Cardiac septum (tissue), 1 donor: ENCODE data around the gene OBSCN. TPM values are rescaled to one million over a fixed set of nuclear protein-coding genes. Genes with fewer than 3 reads are reported as not detected.
"Not testable (repeated sequence)": the region's sequence is repeated elsewhere in the genome, so short reads cannot be mapped to it uniquely, and the experiment has no call there.

Experiments used
- DNase-seq: peaks from one replicate; pipeline ENCODE4 v3.0.0-alpha.2; 2020; ENCODE audit warnings: low spot score
- intact Hi-C: fragments of 100-400 bp; cut with DNase I; formaldehyde crosslinking; loops from one replicate; pipeline ENCODE4 v1.14.0; 2022
- total RNA-seq: library from RNA; stranded (reverse); fragmentation: NEBNext Ultra II Directional; extraction: Animal tissue kit (Norgen Biotek cat#: 25700); gene quantifications from one replicate; pipeline ENCODE4 v1.2.1, GENCODE V29; 2021
- donor health status: DM: no; HTN: no; CAD: no.

The OBSCN gene
- total RNA-seq, 1 donor from 2014 or later: 396 TPM

DNA sequence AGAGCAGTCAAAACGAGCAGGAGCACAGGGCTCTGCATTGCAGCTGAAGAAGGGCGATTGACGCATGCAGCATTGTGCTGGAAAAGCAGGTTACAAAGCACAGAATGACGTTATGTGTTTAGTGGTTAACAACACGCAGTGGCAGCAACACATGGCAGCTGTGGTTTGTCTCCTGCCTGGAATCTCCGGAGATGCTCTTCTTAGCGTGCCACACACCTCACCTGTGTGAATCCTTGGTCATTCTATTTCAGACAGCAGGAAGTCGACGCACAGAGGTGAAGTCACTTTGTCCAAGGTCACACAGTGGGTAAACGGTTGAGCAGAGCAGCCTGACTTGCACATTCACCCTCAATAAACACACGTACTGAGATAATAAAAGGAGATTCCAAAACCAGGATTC lies 14.7 kb downstream of the OBSCN start:
- intact Hi-C loops: no loop called here
- no peak for DNase-seq

GRCh38 chr1:228224198-228225164 lies 16.6 kb downstream of the OBSCN start:
- intact Hi-C loops: no loop called here
- DNase-seq: no peak

- intact Hi-C loops: no loop called here
Measured at GRCh38 chr1:228225165-228225710, 17.4 kb downstream of the OBSCN start.

DNA sequence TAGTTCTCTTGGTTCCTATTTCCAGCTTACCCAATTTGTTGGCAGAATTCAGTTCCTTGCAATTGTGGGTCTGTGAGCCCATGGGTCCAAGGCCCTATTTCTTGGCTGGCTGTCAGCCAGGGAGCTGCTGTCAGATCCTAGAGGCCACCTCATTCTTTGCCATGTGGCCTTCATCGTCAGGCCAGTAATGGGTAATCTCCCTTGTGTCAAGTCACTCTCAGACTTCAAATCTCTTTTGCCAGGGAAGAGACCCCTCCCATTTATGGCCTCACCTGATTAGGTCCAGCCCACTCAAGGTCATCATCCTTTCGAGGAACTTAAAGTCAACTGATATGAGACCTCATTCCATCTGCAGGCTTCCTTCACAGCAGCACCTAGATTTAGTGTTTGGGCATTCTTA lies 17.9 kb downstream of the OBSCN start:
- intact Hi-C loops: no loop called here
- no peak for DNase-seq

More at GRCh38 chr1:228225165-228225710, 17.4 kb downstream of the OBSCN start:
- DNase-seq: no peak

GRCh38 chr1:228226141-228226874 lies 18.5 kb downstream of the OBSCN start:
- intact Hi-C loops: no loop called here
- DNase-seq: no peak

DNA sequence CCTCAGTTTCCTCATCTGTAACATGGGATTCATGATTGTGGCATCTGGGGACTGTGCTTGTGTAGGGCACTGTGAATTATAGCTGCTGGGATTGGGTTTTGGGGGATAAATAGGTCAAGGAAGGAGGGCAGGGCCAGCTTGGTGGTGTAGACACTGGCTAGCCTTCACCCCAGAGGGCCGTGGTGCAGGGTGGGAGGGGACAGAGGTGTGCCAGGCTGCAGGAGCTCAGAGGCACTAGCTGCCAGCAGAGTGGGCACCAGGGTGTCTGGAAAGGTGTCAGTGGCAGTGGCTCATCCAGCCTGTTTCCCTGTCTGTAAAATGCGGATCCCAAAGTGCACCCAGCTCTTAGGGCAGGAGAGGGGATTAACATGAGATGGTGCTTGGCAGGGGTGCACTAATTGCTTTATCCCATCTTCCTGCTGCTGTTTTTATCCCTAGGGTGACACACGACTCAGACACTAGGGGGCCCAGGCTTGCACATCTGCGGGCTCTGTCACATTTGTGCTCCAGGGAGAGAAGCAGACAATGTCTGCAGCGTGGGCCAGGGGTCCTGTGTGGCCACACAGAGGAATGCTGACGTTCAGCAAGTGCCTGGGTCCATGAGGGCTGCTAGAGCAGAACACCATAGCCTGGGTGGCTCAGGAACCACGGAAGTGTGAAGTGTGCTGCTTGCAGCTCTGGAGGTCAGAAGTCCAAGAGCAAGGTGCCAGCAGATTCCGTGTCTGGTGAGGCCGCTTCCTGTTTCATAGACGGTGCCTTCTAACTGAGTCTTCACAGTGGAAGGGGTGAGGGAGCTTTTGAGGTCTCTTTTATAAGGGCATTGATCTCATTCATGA lies 19.3 kb downstream of the OBSCN start:
- intact Hi-C loops: no loop called here
- DNase-seq: no peak

DNA sequence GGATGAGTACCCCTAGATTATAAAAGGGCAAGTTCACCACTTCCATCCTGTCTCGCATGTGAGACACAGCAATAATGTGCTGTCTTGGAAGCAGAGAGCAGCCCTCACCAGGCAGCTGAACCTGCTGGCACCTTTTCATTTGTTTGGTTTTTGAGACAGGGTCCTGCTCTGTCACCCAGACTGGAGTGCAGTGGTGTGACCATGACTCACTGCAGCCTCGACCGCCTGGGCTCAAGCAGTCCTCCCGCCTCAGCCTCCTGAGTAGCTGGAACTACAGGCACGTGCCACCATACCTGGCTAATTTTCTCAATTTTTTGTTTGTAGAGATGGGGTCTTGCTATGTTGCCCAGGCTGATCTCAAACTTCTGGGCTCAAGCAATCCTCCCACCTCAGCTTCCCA lies 20.3 kb downstream of the OBSCN start:
- intact Hi-C loops, DNase-seq: not testable (repeated sequence)

GRCh38 chr1:228228601-228229074 lies 20.8 kb downstream of the OBSCN start:
- intact Hi-C loops: no loop called here
- DNase-seq: no peak

- intact Hi-C loops: no loop called here
Measured at GRCh38 chr1:228231189-228231588, 23.3 kb downstream of the OBSCN start.

GRCh38 chr1:228233136-228233535 lies 25.3 kb downstream of the OBSCN start:
- intact Hi-C loops: no loop called here
- DNase-seq: no peak

More at GRCh38 chr1:228231189-228231588, 23.3 kb downstream of the OBSCN start:
- DNase-seq: no peak

DNA sequence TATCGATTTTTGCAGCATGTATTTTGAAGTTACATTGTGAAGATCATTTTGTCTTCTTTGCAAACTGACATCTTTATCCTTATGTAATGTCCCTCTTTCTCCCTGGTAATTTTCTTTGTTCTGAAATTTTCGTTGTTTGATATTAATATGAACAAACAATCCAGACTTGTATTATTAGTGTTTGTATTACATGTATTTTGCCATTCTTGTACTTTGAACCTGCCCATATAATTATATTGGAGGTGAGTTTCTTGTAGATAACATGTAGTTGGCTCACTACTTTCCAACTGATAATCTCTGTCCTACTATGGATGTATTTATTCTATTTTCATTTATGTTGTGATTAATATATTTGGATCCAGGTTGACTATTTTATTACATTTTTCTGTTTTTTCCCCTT lies 27.1 kb downstream of the OBSCN start:
- DNase-seq: no peak
- intact Hi-C loops: no loop called here

DNA sequence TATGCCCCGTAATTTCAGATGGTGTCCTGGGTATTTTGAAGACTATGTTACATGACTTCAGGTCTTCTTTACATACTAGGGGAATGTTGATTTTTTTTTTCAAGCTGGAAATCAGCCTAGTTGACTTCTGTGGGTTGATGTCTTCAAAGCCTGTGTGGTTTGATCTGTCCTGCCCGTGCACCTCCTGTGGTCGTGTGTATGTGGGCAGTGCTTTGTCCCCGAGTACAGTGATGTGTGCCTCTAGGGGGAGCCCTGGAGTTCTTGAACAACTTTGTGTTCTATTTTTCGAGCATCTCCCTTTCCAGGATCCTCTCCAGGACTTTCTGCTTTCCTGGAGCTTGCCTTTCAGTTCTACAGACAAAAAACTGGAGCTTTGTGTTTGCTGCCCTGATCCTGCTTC lies 28.9 kb downstream of the OBSCN start:
- no peak for DNase-seq
- intact Hi-C loops: no loop called here

DNA sequence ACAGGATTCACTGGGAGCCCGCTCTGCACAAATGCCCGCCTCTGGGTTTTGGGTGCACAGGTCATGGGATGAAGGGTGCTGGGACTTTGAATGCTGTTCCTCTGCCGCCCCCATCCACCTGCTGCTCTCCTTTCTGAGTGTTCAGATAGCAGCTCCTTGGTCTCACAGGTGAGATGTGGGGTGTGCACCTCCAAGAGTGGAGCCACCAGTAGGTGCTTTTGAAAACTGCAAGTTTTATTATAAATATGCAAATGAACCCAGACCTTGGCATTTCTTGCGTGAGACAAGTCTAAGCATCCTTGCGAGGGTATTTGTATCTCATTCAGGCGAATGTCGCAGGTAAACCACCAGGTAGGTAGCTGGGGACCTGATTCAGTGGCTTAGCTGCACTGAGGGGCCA lies 30.2 kb downstream of the OBSCN start:
- intact Hi-C loops: no loop called here
- DNase-seq: no peak

- intact Hi-C loops: no loop called here
- DNase-seq: no peak
Measured at GRCh38 chr1:228238461-228238860, 30.6 kb downstream of the OBSCN start.

GRCh38 chr1:228240411-228241240 lies 32.8 kb downstream of the OBSCN start:
- intact Hi-C loops: no loop called here
- DNase-seq: no peak

GRCh38 chr1:228241259-228241658 lies 33.4 kb downstream of the OBSCN start:
- DNase-seq: no peak
- intact Hi-C loops: no loop called here

DNA sequence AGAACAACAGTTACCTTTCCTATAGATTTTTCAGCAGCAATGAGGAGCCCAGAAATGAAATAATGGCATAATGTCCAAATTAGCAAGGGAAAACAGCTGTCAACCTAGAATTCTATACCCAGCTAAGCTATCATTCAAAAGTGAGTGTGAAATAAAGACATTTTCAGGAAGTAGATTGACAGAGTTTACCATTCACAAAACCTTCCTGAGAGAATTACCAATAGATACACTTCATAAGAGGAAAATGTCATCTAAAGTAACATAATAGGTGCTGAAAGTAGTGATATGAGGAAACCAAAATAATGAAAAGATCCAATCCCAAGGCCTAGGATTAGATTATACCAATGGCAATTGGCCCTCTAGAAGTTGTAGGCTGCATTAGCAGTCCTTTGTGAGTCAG lies 34.6 kb downstream of the OBSCN start:
- intact Hi-C loops: no loop called here
- DNase-seq: no peak

- no peak for DNase-seq
- intact Hi-C loops: no loop called here
Measured at GRCh38 chr1:228243093-228243492, 35.2 kb downstream of the OBSCN start.

- intact Hi-C loops, DNase-seq: not testable (repeated sequence)
Measured at GRCh38 chr1:228243989-228244388, 36.1 kb downstream of the OBSCN start.
